PC-3 (cell line): Measurements from ENCODE around the gene RAB3C.

Experiments used
- EZH2 ChIP-seq: fragments of 300-600 bp; sonication (generic); IDR thresholded peaks from one replicate; pipeline ENCODE4 v1.6.1; 2017; ENCODE audit warnings: antibody characterized with exemption, mild to moderate bottlenecking, low read length; ENCODE audit not compliant: unreplicated experiment
- TF ChIP-seq, protein P1 (sequence below): fragments of 300-600 bp; sonication (generic); conservative IDR thresholded peaks from 2 replicates; pipeline ENCODE4 v1.5.1; 2017; ENCODE audit warnings: antibody characterized with exemption, low read depth, mild to moderate bottlenecking, low read length

DNA sequence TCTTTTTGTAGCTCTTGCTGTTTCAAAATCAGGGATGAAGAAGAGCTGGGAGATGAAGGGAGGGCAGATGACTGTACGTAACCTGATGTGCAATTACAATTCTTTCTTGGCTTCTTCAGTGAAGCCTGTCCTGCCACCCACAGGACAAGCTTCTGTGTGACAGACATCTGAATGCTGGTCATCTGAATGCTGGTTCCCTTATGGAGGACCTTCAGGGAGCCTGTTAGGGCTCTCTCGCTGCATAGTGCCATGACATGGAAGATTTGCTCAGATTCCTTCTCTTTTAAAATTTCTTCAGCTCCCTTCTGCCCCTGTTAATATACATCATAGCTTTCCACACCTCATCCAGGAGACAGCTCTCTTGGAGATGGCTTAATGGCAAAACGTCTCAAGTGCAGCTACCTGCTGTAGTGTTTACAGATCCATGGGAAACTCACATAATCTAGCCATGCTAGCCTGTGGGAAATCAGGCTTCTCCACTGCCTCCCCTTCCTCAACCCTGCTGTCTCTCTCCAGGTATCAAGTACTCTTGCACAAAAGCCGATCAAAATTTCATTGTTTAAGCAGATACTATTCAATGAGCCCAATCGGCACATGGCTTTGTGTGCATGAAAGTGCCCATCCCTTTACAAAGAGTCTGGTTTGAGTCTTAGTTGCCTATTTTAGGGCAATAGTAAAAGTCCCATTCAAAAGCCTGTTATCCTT lies 134.6 kb downstream of the RAB3C start:
- TF ChIP-seq, protein P1, sequence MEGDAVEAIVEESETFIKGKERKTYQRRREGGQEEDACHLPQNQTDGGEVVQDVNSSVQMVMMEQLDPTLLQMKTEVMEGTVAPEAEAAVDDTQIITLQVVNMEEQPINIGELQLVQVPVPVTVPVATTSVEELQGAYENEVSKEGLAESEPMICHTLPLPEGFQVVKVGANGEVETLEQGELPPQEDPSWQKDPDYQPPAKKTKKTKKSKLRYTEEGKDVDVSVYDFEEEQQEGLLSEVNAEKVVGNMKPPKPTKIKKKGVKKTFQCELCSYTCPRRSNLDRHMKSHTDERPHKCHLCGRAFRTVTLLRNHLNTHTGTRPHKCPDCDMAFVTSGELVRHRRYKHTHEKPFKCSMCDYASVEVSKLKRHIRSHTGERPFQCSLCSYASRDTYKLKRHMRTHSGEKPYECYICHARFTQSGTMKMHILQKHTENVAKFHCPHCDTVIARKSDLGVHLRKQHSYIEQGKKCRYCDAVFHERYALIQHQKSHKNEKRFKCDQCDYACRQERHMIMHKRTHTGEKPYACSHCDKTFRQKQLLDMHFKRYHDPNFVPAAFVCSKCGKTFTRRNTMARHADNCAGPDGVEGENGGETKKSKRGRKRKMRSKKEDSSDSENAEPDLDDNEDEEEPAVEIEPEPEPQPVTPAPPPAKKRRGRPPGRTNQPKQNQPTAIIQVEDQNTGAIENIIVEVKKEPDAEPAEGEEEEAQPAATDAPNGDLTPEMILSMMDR: no peak
- no peak for TF ChIP-seq EZH2
